Fibroblast of lung (primary cell): ENCODE measurements around the gene IMMP2L. TPM values are rescaled to one million over a fixed set of nuclear protein-coding genes. Genes with fewer than 3 reads are reported as not detected.
"Not testable (repeated sequence)": the region's sequence is repeated elsewhere in the genome, so short reads cannot be mapped to it uniquely, and the experiment has no call there.

ENCODE experiments used
- DNase-seq, 2 donors: peaks; one replicate each; pipeline versions ENCODE4 v3.0.0 to v3.0.0-alpha.2; 2010; ENCODE audit warnings: low read depth in 2 of 2
- H2AFZ ChIP-seq: 2 replicates; pipeline ENCODE4 v1.5.1; 2012; ENCODE audit warnings: low read length, control low read depth, inconsistent platforms
- H3K27ac ChIP-seq: 2 replicates; pipeline ENCODE4 v1.5.1; 2011; ENCODE audit warnings: low read length, control low read depth; ENCODE audit not compliant: insufficient read depth
- H3K27me3 ChIP-seq: 2 replicates; pipeline ENCODE4 v1.5.1; 2011; ENCODE audit warnings: mild to moderate bottlenecking, low read length; ENCODE audit not compliant: control insufficient read depth, insufficient read depth
- H3K36me3 ChIP-seq: 2 replicates; pipeline ENCODE4 v1.5.1; 2011; ENCODE audit warnings: low read length; ENCODE audit not compliant: control insufficient read depth, insufficient read depth
- H3K4me1 ChIP-seq: 2 replicates; pipeline ENCODE4 v1.5.1; 2011; ENCODE audit warnings: low read length; ENCODE audit not compliant: control insufficient read depth, insufficient read depth; ENCODE audit errors: extremely low read depth
- H3K4me2 ChIP-seq: 2 replicates; pipeline ENCODE4 v1.5.1; 2011; ENCODE audit warnings: low read length, control low read depth; ENCODE audit not compliant: insufficient read depth; ENCODE audit errors: extremely low read depth
- H3K4me3 ChIP-seq, 4 experiments: fragments of 200-600 bp in 1 of 4; sonication (generic) in 1 of 4; replicated peaks in 1 of 4; 2 replicates each; pipeline ENCODE4 v1.5.1; 2011 to 2016; ENCODE audit warnings: low read length in 4 of 4, low read depth in 3 of 4, mild to moderate bottlenecking in 3 of 4, control low read depth in 2 of 4, inconsistent platforms in 1 of 4, mixed read lengths in 1 of 4; ENCODE audit not compliant: insufficient read depth in 1 of 4; ENCODE audit errors: control extremely low read depth in 1 of 4
- H3K79me2 ChIP-seq: 2 replicates; pipeline ENCODE4 v1.5.1; 2012; ENCODE audit warnings: mild to moderate bottlenecking, low read length, inconsistent platforms; ENCODE audit not compliant: control insufficient read depth, insufficient read depth
- H3K9ac ChIP-seq: 2 replicates; pipeline ENCODE4 v1.5.1; 2011; ENCODE audit warnings: mild to moderate bottlenecking, low read length, control low read depth; ENCODE audit not compliant: insufficient read depth
- H3K9me3 ChIP-seq: 2 replicates; pipeline ENCODE4 v1.5.1; 2012; ENCODE audit warnings: low read depth, low read length; ENCODE audit not compliant: control insufficient read depth, insufficient read depth
- H4K20me1 ChIP-seq: 2 replicates; pipeline ENCODE4 v1.5.1; 2011; ENCODE audit warnings: low read length; ENCODE audit not compliant: control insufficient read depth, insufficient read depth; ENCODE audit errors: extremely low read depth
- CTCF ChIP-seq, 2 donors: IDR thresholded peaks in 1 of 2; conservative IDR thresholded peaks in 1 of 2; 1 replicate in 1 of 2; 2 replicates in 1 of 2; pipeline ENCODE4 v1.5.1; 2011 to 2012; ENCODE audit warnings: low read length in 2 of 2, control low read depth in 1 of 2, inconsistent platforms in 1 of 2, low read depth in 1 of 2, mild to moderate bottlenecking in 1 of 2
- EZH2 ChIP-seq: IDR thresholded peaks from 2 replicates; pipeline ENCODE4 v1.5.1; 2012; ENCODE audit warnings: low read length, control low read depth, mild to moderate bottlenecking; ENCODE audit errors: missing control alignments
- polyA plus RNA-seq, 2 donors: library from polyadenylated mRNA; depleted of rRNA in 1 of 2; stranded (reverse) in 1 of 2; unstranded in 1 of 2; fragments of >200 nt; gene quantifications; 2 replicates each; pipeline ENCODE4 v1.2.1, GENCODE V29; 2011 to 2012; ENCODE audit warnings: missing spikeins in 1 of 2
- total RNA-seq: library from RNA; depleted of rRNA; stranded (reverse); fragments of >200 nt; gene quantifications from 2 replicates; pipeline ENCODE4 v1.2.1, GENCODE V29; 2014

The IMMP2L gene
- total and polyA plus RNA-seq, 2 donors (not counting 1 experiment from before 2014, with no cell fraction given): 6.9 to 14.4 TPM

GRCh38 chr7:111290419-111290818 lies 271.9 kb downstream of the IMMP2L start:
- H3K4me3 ChIP-seq: no peak overlapping the region
- no peak for TF ChIP-seq EZH2
- no peak for TF ChIP-seq CTCF (conservative IDR thresholded peaks at IDR 0.05 in 1 of 2, IDR thresholded peaks at IDR 0.05 in 1 of 2; ENCODE audit: low read depth in 1 of 2, low read length in 2 of 2)
- H3K4me2 ChIP-seq: no peak overlapping the region
- no peaks in the 10 kb centered on the region for H3K27me3 ChIP-seq
- no peaks in the 10 kb centered on the region for H3K79me2 ChIP-seq
- no peak for DNase-seq
- no peak overlapping the region for H3K9ac ChIP-seq
- H3K27ac ChIP-seq: no peak overlapping the region
- no peaks in the 10 kb centered on the region for H3K4me1 ChIP-seq
- H3K36me3 ChIP-seq: no peaks in the 10 kb centered on the region
- no peak overlapping the region for H2AFZ ChIP-seq
- no peaks in the 10 kb centered on the region for H3K9me3 ChIP-seq
- H4K20me1 ChIP-seq: no peaks in the 10 kb centered on the region

GRCh38 chr7:111288441-111288840 lies 273.9 kb downstream of the IMMP2L start:
- not testable (repeated sequence) for H3K4me1 ChIP-seq, H3K9me3 ChIP-seq, H3K27me3 ChIP-seq, H3K9ac ChIP-seq, H3K36me3 ChIP-seq, H3K27ac ChIP-seq, H2AFZ ChIP-seq, H3K4me3 ChIP-seq, H4K20me1 ChIP-seq, H3K4me2 ChIP-seq, DNase-seq, H3K79me2 ChIP-seq

GRCh38 chr7:111282626-111283025 lies 279.7 kb downstream of the IMMP2L start:
- H3K9me3 ChIP-seq: no peaks in the 10 kb centered on the region
- no peak overlapping the region for H3K27ac ChIP-seq
- no peaks in the 10 kb centered on the region for H3K4me1 ChIP-seq
- DNase-seq: no peak
- no peaks in the 10 kb centered on the region for H3K27me3 ChIP-seq
- H4K20me1 ChIP-seq: no peaks in the 10 kb centered on the region
- no peak for TF ChIP-seq EZH2
- TF ChIP-seq CTCF (conservative IDR thresholded peaks at IDR 0.05 in 1 of 2, IDR thresholded peaks at IDR 0.05 in 1 of 2; ENCODE audit: low read depth in 1 of 2, low read length in 2 of 2): no peak
- H3K4me3 ChIP-seq: no peak overlapping the region
- no peaks in the 10 kb centered on the region for H3K36me3 ChIP-seq
- no peak overlapping the region for H3K9ac ChIP-seq
- H3K79me2 ChIP-seq: no peaks in the 10 kb centered on the region
- H3K4me2 ChIP-seq: no peak overlapping the region
- H2AFZ ChIP-seq: no peak overlapping the region
